Activated CD8-positive, alpha-beta memory T cell treated with anti-CD3 and anti-CD28 coated beads for 1 hour (primary cell): ENCODE measurements around the gene OR6C76.
"Not testable (repeated sequence)": the region's sequence is repeated elsewhere in the genome, so short reads cannot be mapped to it uniquely, and the experiment has no call there.

ENCODE experiments used
- DNase-seq, 2 donors: peaks; one replicate each; pipeline ENCODE4 v3.0.0-alpha.2; 2020; ENCODE audit warnings: low read depth in 1 of 2; ENCODE audit errors: extremely low read depth in 1 of 2

OR6C76 gene

GRCh38 chr12:55425954-55426353 lies at the start of gene OR6C76:
Gene OR6C76 (plus strand): TSS chr12:55426254. CDS start chr12:55426254, 0 bp downstream.
- no peak for DNase-seq

- DNase-seq, result no peak
These were observed 40.2 kb upstream of the OR6C76 start for GRCh38 chr12:55385891-55386290.

GRCh38 chr12:55392032-55392795 lies 33.8 kb upstream of the OR6C76 start:
- DNase-seq, result no peak

- no peak for DNase-seq
These were observed 29.7 kb upstream of the OR6C76 start for GRCh38 chr12:55396326-55396725.

GRCh38 chr12:55400229-55400628 lies 25.8 kb upstream of the OR6C76 start, which contains the start of gene OR6C65:
Gene OR6C65 (plus strand): TSS chr12:55400529. CDS start chr12:55400529, 0 bp downstream.
- no peak for DNase-seq

GRCh38 chr12:55407866-55408265 lies 18.2 kb upstream of the OR6C76 start:
- DNase-seq, result no peak

GRCh38 chr12:55409133-55409532 lies 16.9 kb upstream of the OR6C76 start:
- DNase-seq, result not testable (repeated sequence)

- DNase-seq, result not testable (repeated sequence)
These were observed 13.9 kb upstream of the OR6C76 start for GRCh38 chr12:55412138-55412537.

- not testable (repeated sequence) for DNase-seq
These were observed 12.3 kb upstream of the OR6C76 start for GRCh38 chr12:55413498-55414388.

- DNase-seq, result not testable (repeated sequence)
These were observed 11.6 kb upstream of the OR6C76 start for GRCh38 chr12:55414396-55414823.

- DNase-seq, result not testable (repeated sequence)
These were observed 11.2 kb upstream of the OR6C76 start for GRCh38 chr12:55414889-55415288.

GRCh38 chr12:55416961-55417360 lies 9.1 kb upstream of the OR6C76 start:
- no peak for DNase-seq

- DNase-seq, result no peak
These were observed 5.6 kb upstream of the OR6C76 start for GRCh38 chr12:55420307-55420962.

GRCh38 chr12:55428331-55429243 lies 2.5 kb downstream of the OR6C76 start:
- no peak for DNase-seq

GRCh38 chr12:55441233-55441632 lies 15.2 kb downstream of the OR6C76 start:
- DNase-seq, result not testable (repeated sequence)

- DNase-seq, result no peak
These were observed 17.7 kb downstream of the OR6C76 start, which contains the start of gene OR6C2 for GRCh38 chr12:55443776-55444175. Gene OR6C2 (plus strand): TSS chr12:55444076. CDS start chr12:55452214, 8,138 bp downstream.

- no peak for DNase-seq
These were observed 19.3 kb downstream of the OR6C76 start for GRCh38 chr12:55445357-55445756.

GRCh38 chr12:55446326-55446725 lies 20.3 kb downstream of the OR6C76 start:
- no peak for DNase-seq

GRCh38 chr12:55448825-55449224 lies 22.8 kb downstream of the OR6C76 start:
- no peak for DNase-seq

GRCh38 chr12:55464926-55465325 lies 38.9 kb downstream of the OR6C76 start:
- DNase-seq, result not testable (repeated sequence)
